HEK293 (cell line): ENCODE results near the gene PDE1C.

ENCODE experiments used
- RBAK ChIP-seq: fragments of 450-650 bp; formaldehyde crosslinking; IDR thresholded peaks from 2 replicates; pipeline ENCODE4 v1.5.1; 2016; ENCODE audit warnings: missing biosample characterization, missing genetic modification characterization
- TF ChIP-seq, protein P1 (sequence below): fragments of 450-650 bp; formaldehyde crosslinking; IDR thresholded peaks from 2 replicates; pipeline ENCODE4 v1.5.1; 2016; ENCODE audit warnings: missing biosample characterization, missing genetic modification characterization

DNA sequence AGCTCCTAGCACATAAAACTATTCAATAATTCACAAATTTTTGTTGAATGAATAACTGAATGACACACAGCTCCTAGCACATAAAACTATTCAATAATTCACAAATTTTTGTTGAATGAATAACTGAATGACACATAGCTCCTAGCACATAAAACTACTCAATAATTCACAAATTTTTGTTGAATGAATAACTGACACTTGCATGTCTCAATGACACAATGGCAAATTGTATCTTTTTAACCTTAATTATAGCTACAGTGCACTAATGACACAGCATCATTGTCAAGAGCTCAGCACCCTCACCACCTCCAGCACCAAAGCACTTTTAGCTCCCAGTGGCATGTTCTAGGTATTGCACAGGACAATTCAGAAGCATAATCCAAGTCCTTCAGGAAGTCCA, 131.6 kb downstream of the PDE1C start:
- TF ChIP-seq, protein P1, sequence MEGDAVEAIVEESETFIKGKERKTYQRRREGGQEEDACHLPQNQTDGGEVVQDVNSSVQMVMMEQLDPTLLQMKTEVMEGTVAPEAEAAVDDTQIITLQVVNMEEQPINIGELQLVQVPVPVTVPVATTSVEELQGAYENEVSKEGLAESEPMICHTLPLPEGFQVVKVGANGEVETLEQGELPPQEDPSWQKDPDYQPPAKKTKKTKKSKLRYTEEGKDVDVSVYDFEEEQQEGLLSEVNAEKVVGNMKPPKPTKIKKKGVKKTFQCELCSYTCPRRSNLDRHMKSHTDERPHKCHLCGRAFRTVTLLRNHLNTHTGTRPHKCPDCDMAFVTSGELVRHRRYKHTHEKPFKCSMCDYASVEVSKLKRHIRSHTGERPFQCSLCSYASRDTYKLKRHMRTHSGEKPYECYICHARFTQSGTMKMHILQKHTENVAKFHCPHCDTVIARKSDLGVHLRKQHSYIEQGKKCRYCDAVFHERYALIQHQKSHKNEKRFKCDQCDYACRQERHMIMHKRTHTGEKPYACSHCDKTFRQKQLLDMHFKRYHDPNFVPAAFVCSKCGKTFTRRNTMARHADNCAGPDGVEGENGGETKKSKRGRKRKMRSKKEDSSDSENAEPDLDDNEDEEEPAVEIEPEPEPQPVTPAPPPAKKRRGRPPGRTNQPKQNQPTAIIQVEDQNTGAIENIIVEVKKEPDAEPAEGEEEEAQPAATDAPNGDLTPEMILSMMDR (tag by site-specific recombination), result no peak
- TF ChIP-seq RBAK (tag by site-specific recombination), result no peak
